Lung (tissue), 12 donors: ENCODE data around the gene SCYL3. TPM values are rescaled to one million over a fixed set of nuclear protein-coding genes. Genes with fewer than 3 reads are reported as not detected.
"Not testable (repeated sequence)": the region's sequence is repeated elsewhere in the genome, so short reads cannot be mapped to it uniquely, and the experiment has no call there.

Experiments used
- ATAC-seq: fragments of 200-7000 bp; cut with Tn5 transposase; one replicate; pipeline ENCODE4 v1.9.1; 2020; ENCODE audit warnings: moderate number of reproducible peaks; ENCODE audit not compliant: insufficient read depth, low FRiP score
- DNase-seq, 3 donors: peaks; one replicate each; pipeline ENCODE4 v3.0.0-alpha.2; 2013 to 2017
- H3K27ac ChIP-seq, 2 donors: one replicate each; pipeline ENCODE4 v1.5.1; 2013; ENCODE audit warnings: mild to moderate bottlenecking in 2 of 2, moderate library complexity in 2 of 2, control low read depth in 1 of 2, inconsistent platforms in 1 of 2, low read depth in 1 of 2, low read length in 1 of 2
- H3K27me3 ChIP-seq, 3 donors: one replicate each; pipeline ENCODE4 v1.5.1; 2013; ENCODE audit warnings: low read length in 2 of 3; ENCODE audit not compliant: control insufficient read depth in 3 of 3, insufficient read depth in 3 of 3
- H3K36me3 ChIP-seq, 4 donors: one replicate each; pipeline ENCODE4 v1.5.1; 2013; ENCODE audit warnings: low read length in 4 of 4, mild to moderate bottlenecking in 1 of 4, moderate library complexity in 1 of 4; ENCODE audit not compliant: control insufficient read depth in 4 of 4, insufficient read depth in 4 of 4
- H3K4me1 ChIP-seq, 5 donors: one replicate each; pipeline ENCODE4 v1.5.1; 2013; ENCODE audit warnings: low read length in 5 of 5, mild to moderate bottlenecking in 2 of 5, moderate library complexity in 1 of 5; ENCODE audit not compliant: control insufficient read depth in 5 of 5, insufficient read depth in 5 of 5
- H3K4me3 ChIP-seq: one replicate; pipeline ENCODE4 v1.5.1; 2013; ENCODE audit warnings: mild to moderate bottlenecking, control low read depth, moderate library complexity
- H3K9ac ChIP-seq, 2 donors: one replicate each; pipeline ENCODE4 v1.5.1; 2013; ENCODE audit warnings: low read length in 2 of 2, control low read depth in 1 of 2; ENCODE audit not compliant: insufficient read depth in 1 of 2
- H3K9me3 ChIP-seq, 4 donors: one replicate each; pipeline ENCODE4 v1.5.1; 2013; ENCODE audit warnings: low read length in 3 of 4, mild to moderate bottlenecking in 1 of 4, moderate library complexity in 1 of 4; ENCODE audit not compliant: control insufficient read depth in 4 of 4, insufficient read depth in 3 of 4
- CTCF ChIP-seq: IDR thresholded peaks from 2 replicates; pipeline ENCODE4 v1.5.1; 2012; ENCODE audit warnings: mild to moderate bottlenecking; ENCODE audit errors: control extremely low read depth, extremely low read depth
- WGBS, 2 donors: extraction: QIAGEN DNeasy Blood & Tissue Kit; methylation state at CpG; one replicate each; pipeline ENCODE4 v1.1.7; 2013; 5-methylcytosine and 5-hydroxymethylcytosine counted together
- polyA plus RNA-seq, 2 donors: library from polyadenylated mRNA; stranded (reverse); fragments of 200-250 nt; gene quantifications; one replicate each; pipeline ENCODE4 v1.2.1, GENCODE V29; 2013
- total RNA-seq, 2 donors: library from RNA; depleted of rRNA in 1 of 2; stranded (reverse); fragments of >200 nt in 1 of 2; gene quantifications; one replicate each; pipeline ENCODE4 v1.2.1, GENCODE V29; 2014 to 2021
- donor health status: control.
- donor health status: control.
- donor health status: Bipolar disorder and iron deficiency.
- donor health status: healthy.
- donor health status: DM: yes; HTN: yes; CAD: no.

Gene SCYL3
- total and polyA plus RNA-seq, 4 donors, result 3.8 to 16.0 (median 7.6) TPM

- 93 to 94% methylated on average over 2 of the region's 2 CpGs for WGBS, 2 donors
- Histone ChIP-seq H3K9me3 (no peaks in the 10 kb centered on the region), H3K9ac (no peak overlapping the region), H3K27ac (no peak overlapping the region), H3K27me3 (no peaks in the 10 kb centered on the region), H3K4me3 (no peak overlapping the region), H3K4me1 (no peaks in the 10 kb centered on the region), H3K36me3 (peaks cover 34 to 50% (median 40%) of the 10 kb centered on the region in 4 donors)
- no peak for TF ChIP-seq CTCF
- ATAC-seq (no peak), DNase-seq (no peak)
Measured at GRCh38 chr1:169866577-169866976, 27.1 kb downstream of the SCYL3 start.

- H3K36me3 ChIP-seq, result peaks cover 33 to 55% (median 44%) of the 10 kb centered on the region in 4 donors
- not testable (repeated sequence) for H3K27ac ChIP-seq, ATAC-seq, DNase-seq, H3K4me1 ChIP-seq, H3K9ac ChIP-seq, H3K4me3 ChIP-seq, H3K9me3 ChIP-seq, H3K27me3 ChIP-seq
- 98 to 100% methylated on average over 10 of the region's 10 CpGs for WGBS, 2 donors
Measured at GRCh38 chr1:169864531-169864930, 29.2 kb downstream of the SCYL3 start.

- Histone ChIP-seq H3K9ac (no peak overlapping the region), H3K9me3 (no peaks in the 10 kb centered on the region), H3K27me3 (no peaks in the 10 kb centered on the region), H3K4me3 (no peak overlapping the region), H3K27ac (no peak overlapping the region), H3K36me3 (peaks cover 20 to 52% (median 36%) of the 10 kb centered on the region in 4 donors), H3K4me1 (no peaks in the 10 kb centered on the region)
- no peak for DNase-seq
- no peak for ATAC-seq
- no peak for TF ChIP-seq CTCF
Measured at GRCh38 chr1:169860750-169861149, 32.9 kb downstream of the SCYL3 start.

GRCh38 chr1:169860187-169860586, 33.5 kb downstream of the SCYL3 start:
- H3K36me3 ChIP-seq, result peaks cover 16 to 49% (median 32%) of the 10 kb centered on the region in 4 donors
- ATAC-seq (no peak), DNase-seq (no peak)
- H3K9me3 ChIP-seq, result no peaks in the 10 kb centered on the region
- H3K4me1 ChIP-seq, result no peaks in the 10 kb centered on the region
- H3K27ac ChIP-seq, result no peak overlapping the region
- TF ChIP-seq CTCF, result no peak
- whole genome bisulfite sequencing, 2 donors, result 88 to 97% methylated on average over 1 of the region's 1 CpG
- no peaks in the 10 kb centered on the region for H3K27me3 ChIP-seq
- no peak overlapping the region for H3K4me3 ChIP-seq
- no peak overlapping the region for H3K9ac ChIP-seq
